Measurements from ENCODE around the gene RUVBL1. TPM values are rescaled to one million over a fixed set of nuclear protein-coding genes. Genes with fewer than 3 reads are reported as not detected.
"Not testable (repeated sequence)": the region's sequence is repeated elsewhere in the genome, so short reads cannot be mapped to it uniquely, and the experiment has no call there.

The RUVBL1 gene
- total and polyA plus RNA-seq, 4 donors = 13.3 to 23.1 (median 13.9) TPM

- H3K9me3 ChIP-seq (ENCODE audit: control insufficient read depth in 4 of 4, low read length in 3 of 4) = no peaks in the 10 kb centered on the region
- H3K27ac ChIP-seq (ENCODE audit: low read depth in 1 of 2, low read length in 2 of 2) = no peak overlapping the region
- 78% methylated on average over 3 of the region's 3 CpGs for WGBS
- H3K36me3 ChIP-seq (ENCODE audit: control insufficient read depth in 4 of 4, insufficient read depth in 3 of 4, low read depth in 1 of 4, low read length in 3 of 4) = peaks cover 0 to 12% (median under 1%) of the 10 kb centered on the region in 4 donors
- DNase-seq (ENCODE audit: low spot score) = no peak
- H3K4me3 ChIP-seq (ENCODE audit: low read depth in 1 of 3, low read length in 3 of 3) = no peak overlapping the region
- TF ChIP-seq EGR1 (IDR thresholded peaks at IDR 0.05; ENCODE audit: low read depth in 2 of 2) (no peak), NR2F2 (IDR thresholded peaks at IDR 0.05) (no peak), YY1 (IDR thresholded peaks at IDR 0.05) (no peak), FOXA1 (IDR thresholded peaks at IDR 0.05) (no peak), GABPA (IDR thresholded peaks at IDR 0.05 in 1 of 2, conservative IDR thresholded peaks at IDR 0.05 in 1 of 2) (no peak), SP1 (IDR thresholded peaks at IDR 0.05) (no peak), JUND (IDR thresholded peaks at IDR 0.05) (no peak)
- TF ChIP-seq, protein P1, sequence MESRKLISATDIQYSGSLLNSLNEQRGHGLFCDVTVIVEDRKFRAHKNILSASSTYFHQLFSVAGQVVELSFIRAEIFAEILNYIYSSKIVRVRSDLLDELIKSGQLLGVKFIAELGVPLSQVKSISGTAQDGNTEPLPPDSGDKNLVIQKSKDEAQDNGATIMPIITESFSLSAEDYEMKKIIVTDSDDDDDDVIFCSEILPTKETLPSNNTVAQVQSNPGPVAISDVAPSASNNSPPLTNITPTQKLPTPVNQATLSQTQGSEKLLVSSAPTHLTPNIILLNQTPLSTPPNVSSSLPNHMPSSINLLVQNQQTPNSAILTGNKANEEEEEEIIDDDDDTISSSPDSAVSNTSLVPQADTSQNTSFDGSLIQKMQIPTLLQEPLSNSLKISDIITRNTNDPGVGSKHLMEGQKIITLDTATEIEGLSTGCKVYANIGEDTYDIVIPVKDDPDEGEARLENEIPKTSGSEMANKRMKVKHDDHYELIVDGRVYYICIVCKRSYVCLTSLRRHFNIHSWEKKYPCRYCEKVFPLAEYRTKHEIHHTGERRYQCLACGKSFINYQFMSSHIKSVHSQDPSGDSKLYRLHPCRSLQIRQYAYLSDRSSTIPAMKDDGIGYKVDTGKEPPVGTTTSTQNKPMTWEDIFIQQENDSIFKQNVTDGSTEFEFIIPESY (IDR thresholded peaks at IDR 0.05) = no peak
- TF ChIP-seq, protein P2, sequence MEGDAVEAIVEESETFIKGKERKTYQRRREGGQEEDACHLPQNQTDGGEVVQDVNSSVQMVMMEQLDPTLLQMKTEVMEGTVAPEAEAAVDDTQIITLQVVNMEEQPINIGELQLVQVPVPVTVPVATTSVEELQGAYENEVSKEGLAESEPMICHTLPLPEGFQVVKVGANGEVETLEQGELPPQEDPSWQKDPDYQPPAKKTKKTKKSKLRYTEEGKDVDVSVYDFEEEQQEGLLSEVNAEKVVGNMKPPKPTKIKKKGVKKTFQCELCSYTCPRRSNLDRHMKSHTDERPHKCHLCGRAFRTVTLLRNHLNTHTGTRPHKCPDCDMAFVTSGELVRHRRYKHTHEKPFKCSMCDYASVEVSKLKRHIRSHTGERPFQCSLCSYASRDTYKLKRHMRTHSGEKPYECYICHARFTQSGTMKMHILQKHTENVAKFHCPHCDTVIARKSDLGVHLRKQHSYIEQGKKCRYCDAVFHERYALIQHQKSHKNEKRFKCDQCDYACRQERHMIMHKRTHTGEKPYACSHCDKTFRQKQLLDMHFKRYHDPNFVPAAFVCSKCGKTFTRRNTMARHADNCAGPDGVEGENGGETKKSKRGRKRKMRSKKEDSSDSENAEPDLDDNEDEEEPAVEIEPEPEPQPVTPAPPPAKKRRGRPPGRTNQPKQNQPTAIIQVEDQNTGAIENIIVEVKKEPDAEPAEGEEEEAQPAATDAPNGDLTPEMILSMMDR (IDR thresholded peaks at IDR 0.05; ENCODE audit: low read depth, low read length, missing input control) = no peak
- no peaks in the 10 kb centered on the region for H3K27me3 ChIP-seq (ENCODE audit: control insufficient read depth in 4 of 4, insufficient read depth in 4 of 4, low read length in 3 of 4)
- H3K4me1 ChIP-seq (ENCODE audit: control insufficient read depth in 4 of 4, insufficient read depth in 4 of 4, low read length in 3 of 4) = peaks cover 2 to 38% (median 12%) of the 10 kb centered on the region in 4 donors
- no peak overlapping the region for H3K9ac ChIP-seq (ENCODE audit: low read depth in 1 of 2, low read length in 2 of 2)
These were observed 32.2 kb upstream of the RUVBL1 start for GRCh38 chr3:128155616-128156360.

DNA sequence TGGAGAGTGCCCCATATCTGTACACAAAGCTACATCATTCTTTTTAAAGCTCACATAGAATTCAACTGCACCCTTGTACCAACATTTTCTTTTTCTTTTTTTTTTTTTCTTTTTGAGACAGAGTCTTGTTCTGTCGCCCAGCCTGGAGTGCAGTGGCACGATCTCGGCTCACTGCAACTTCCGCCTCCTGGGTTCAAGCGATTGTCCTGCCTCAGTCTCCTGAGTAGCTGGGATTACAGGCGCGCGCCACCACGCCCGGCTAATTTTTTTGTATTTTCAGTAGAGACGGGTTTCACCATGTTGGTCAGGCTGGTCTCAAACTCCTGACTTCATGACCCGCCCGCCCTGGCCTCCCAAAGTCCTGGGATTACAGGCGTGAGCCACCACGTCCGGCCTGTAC is 30.7 kb upstream of the RUVBL1 start:
- Histone ChIP-seq H3K9ac (ENCODE audit: low read depth in 1 of 2, low read length in 2 of 2) (peak overlapping the region in 1 of 2 donors; percentile 60), H3K27ac (ENCODE audit: low read depth in 1 of 2, low read length in 2 of 2) (peak overlapping the region in 1 of 2 donors; percentile 85), H3K4me1 (ENCODE audit: control insufficient read depth in 4 of 4, insufficient read depth in 4 of 4, low read length in 3 of 4) (peaks cover 2 to 38% (median 12%) of the 10 kb centered on the region in 4 donors), H3K4me3 (ENCODE audit: low read depth in 1 of 3, low read length in 3 of 3) (peak overlapping the region; percentile 84 to 90 (median 88)), H3K36me3 (ENCODE audit: control insufficient read depth in 4 of 4, insufficient read depth in 3 of 4, low read depth in 1 of 4, low read length in 3 of 4) (peaks cover 0 to 12% (median under 1%) of the 10 kb centered on the region in 4 donors)
- not testable (repeated sequence) for H3K27me3 ChIP-seq (ENCODE audit: control insufficient read depth in 4 of 4, insufficient read depth in 4 of 4, low read length in 3 of 4); H3K9me3 ChIP-seq (ENCODE audit: control insufficient read depth in 4 of 4, low read length in 3 of 4); DNase-seq (ENCODE audit: low spot score)
- WGBS = 90% methylated on average over 16 of the region's 16 CpGs

DNA sequence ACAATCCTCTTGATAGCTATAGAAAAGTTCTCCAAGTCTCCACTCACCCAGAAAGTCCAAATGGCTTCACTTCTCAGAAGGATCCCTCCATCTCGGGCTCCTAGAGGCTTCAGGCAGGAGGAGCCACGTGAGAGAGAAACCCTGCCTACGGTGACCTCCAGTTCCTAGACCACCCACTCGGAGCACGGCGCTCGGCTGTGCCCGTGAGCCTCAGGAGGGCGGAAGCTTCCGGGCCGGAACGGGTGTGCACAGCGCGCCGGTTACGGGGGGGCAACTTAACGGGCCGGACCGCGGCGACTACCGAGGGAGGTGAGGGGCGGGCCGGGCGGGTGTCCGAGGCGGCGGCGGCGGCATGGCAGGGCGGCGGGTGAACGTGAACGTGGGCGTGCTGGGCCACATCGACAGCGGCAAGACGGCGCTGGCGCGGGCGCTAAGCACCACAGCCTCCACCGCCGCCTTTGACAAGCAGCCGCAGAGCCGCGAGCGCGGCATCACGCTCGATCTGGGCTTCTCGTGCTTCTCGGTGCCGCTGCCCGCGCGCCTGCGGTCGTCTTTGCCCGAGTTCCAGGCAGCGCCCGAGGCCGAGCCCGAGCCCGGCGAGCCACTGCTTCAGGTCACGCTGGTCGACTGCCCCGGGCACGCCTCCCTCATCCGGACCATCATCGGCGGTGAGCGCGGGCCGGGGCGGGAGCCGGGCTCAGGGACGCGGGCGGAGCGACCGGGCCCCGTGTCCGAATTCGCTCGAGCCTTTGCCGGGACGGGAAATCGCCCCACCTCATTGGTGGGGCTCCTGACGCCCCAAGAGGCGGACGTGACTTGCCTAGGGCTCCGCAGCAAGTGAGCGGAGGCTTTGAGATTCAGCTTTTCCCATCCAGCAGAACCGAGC is 29.8 kb upstream of the RUVBL1 start, which contains the start of gene EEFSEC:
Gene EEFSEC, plus strand, starts transcription at position 326 of the 886 bp plus-strand sequence. Its CDS starts 27 bp downstream, at position 353.
- Histone ChIP-seq H3K27me3 (ENCODE audit: control insufficient read depth in 4 of 4, insufficient read depth in 4 of 4, low read length in 3 of 4) (no peaks in the 10 kb centered on the region), H3K4me1 (ENCODE audit: control insufficient read depth in 4 of 4, insufficient read depth in 4 of 4, low read length in 3 of 4) (peaks cover 2 to 38% (median 12%) of the 10 kb centered on the region in 4 donors), H3K36me3 (ENCODE audit: control insufficient read depth in 4 of 4, insufficient read depth in 3 of 4, low read depth in 1 of 4, low read length in 3 of 4) (peaks cover 0 to 8% (median under 1%) of the 10 kb centered on the region in 4 donors), H3K9me3 (ENCODE audit: control insufficient read depth in 4 of 4, low read length in 3 of 4) (no peaks in the 10 kb centered on the region), H3K9ac (ENCODE audit: low read depth in 1 of 2, low read length in 2 of 2) (peak within 1 kb of the TSS; percentile 60 to 84), H3K4me3 (ENCODE audit: low read depth in 1 of 3, low read length in 3 of 3) (peak within 1 kb of the TSS; percentile 84 to 90 (median 88)), H3K27ac (ENCODE audit: low read depth in 1 of 2, low read length in 2 of 2) (peak within 1 kb of the TSS; percentile 85)
- TF ChIP-seq TAF1 (conservative IDR thresholded peaks at IDR 0.05) (no peak), JUND (IDR thresholded peaks at IDR 0.05) (no peak), EGR1 (IDR thresholded peaks at IDR 0.05; ENCODE audit: low read depth in 2 of 2) (peak in 1 of 2 donors; percentile 23), RXRA (IDR thresholded peaks at IDR 0.05) (no peak), HNF4A (conservative IDR thresholded peaks at IDR 0.05) (peak in 1 of 2 donors; percentile 33), HNF4G (IDR thresholded peaks at IDR 0.05) (no peak), YY1 (IDR thresholded peaks at IDR 0.05) (peak; percentile 58), GABPA (IDR thresholded peaks at IDR 0.05 in 1 of 2, conservative IDR thresholded peaks at IDR 0.05 in 1 of 2) (peak; percentile 68 to 88)
- TF ChIP-seq, protein P3, sequence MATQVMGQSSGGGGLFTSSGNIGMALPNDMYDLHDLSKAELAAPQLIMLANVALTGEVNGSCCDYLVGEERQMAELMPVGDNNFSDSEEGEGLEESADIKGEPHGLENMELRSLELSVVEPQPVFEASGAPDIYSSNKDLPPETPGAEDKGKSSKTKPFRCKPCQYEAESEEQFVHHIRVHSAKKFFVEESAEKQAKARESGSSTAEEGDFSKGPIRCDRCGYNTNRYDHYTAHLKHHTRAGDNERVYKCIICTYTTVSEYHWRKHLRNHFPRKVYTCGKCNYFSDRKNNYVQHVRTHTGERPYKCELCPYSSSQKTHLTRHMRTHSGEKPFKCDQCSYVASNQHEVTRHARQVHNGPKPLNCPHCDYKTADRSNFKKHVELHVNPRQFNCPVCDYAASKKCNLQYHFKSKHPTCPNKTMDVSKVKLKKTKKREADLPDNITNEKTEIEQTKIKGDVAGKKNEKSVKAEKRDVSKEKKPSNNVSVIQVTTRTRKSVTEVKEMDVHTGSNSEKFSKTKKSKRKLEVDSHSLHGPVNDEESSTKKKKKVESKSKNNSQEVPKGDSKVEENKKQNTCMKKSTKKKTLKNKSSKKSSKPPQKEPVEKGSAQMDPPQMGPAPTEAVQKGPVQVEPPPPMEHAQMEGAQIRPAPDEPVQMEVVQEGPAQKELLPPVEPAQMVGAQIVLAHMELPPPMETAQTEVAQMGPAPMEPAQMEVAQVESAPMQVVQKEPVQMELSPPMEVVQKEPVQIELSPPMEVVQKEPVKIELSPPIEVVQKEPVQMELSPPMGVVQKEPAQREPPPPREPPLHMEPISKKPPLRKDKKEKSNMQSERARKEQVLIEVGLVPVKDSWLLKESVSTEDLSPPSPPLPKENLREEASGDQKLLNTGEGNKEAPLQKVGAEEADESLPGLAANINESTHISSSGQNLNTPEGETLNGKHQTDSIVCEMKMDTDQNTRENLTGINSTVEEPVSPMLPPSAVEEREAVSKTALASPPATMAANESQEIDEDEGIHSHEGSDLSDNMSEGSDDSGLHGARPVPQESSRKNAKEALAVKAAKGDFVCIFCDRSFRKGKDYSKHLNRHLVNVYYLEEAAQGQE (IDR thresholded peaks at IDR 0.05) = no peak
- TF ChIP-seq, protein P1 (IDR thresholded peaks at IDR 0.05) = no peak
- peak; percentile 92 for DNase-seq (ENCODE audit: low spot score)
- WGBS = under 1% methylated on average over 96 of the region's 96 CpGs

Data from liver (tissue), 9 donors.